ENCODE measurements around the gene UBE2D1.
A peak's percentile ranks its signal among the peaks of the same experiment; 100 is the strongest.

UBE2D1 gene

DNA sequence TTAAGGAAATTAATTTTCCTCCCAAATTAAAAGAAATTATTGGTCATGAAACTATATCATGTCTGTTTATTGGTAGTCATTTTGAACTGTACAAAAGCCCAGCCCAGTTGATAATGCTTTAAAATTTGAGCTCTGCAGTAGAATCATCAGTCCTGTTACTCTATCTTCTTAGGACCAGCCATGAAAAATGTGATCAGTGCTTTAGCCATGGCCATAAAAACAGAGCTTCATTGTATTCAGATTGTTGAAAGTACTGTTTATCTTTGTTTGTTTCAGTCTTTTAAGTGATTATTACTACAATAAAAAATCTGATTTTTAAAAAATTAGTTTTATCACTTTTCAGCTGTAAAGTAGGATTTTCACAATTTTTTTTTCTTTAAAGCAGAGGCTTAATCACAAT, 36.7 kb downstream of the UBE2D1 start:
- DNase-seq (ENCODE audit: low read depth, low spot score) = no peak
- no peak overlapping the region for H3K4me3 ChIP-seq (ENCODE audit: low read length)

DNA sequence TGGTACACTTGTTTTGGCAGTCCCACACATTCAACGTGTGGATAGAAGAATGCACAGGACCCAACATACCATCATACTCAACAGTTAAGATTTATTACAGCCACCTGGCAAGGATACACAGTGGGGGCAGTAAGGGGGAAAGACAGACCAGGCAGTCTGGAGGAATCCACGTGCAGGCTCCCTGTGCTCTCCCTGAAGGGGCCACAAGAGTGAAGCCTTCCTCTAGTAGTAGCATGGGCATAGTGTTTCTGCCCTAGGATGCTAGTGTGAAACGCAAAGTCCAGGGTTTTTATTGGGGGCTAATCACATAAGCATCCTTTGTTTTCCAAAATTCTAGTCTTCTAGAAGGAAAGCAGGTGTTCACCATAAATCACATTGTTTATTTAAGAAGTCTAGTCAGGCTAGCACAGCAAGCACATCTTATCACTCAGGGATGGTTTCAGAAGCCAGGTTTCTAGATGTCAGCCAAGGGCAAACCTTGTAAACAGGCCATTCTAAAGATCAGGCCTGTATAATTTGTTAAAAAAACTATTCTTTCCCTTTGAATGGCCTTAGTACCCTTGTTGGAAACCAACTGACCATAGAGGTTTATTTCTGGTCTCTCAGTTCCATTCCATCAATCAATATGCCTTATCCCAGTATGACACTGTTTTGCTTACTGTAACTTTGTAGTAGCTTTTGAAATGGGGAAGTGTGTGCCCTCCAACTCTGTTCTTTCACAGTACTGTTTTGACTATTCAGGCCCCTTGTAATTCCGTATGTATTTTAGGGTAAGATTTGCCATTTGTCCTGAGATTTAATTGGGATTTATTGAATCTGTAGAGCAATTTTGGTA, 38.0 kb downstream of the UBE2D1 start:
- H3K4me3 ChIP-seq (ENCODE audit: low read length) = no peak overlapping the region
- DNase-seq (ENCODE audit: low read depth, low spot score) = no peak

DNA sequence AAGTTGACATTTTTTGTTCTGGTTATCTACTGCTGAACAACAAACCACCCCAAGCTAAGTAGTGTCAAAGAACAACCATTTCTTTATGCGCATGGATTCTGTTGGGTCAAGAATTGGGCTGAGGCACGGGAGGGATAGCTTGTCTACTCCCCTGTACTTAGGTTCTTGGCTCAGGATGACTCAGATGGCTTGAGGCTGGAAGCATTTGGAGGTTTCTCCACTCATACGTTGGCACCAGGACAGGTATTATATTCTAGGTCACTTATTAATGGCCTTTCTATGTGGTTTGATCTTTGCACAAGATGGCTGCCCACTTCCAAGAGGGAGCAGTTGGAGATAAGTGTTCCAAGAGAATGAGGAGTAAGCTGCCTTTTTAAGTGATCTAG, 38.6 kb downstream of the UBE2D1 start:
- H3K4me3 ChIP-seq (ENCODE audit: low read length) = no peak overlapping the region
- DNase-seq (ENCODE audit: low read depth, low spot score) = no peak

DNA sequence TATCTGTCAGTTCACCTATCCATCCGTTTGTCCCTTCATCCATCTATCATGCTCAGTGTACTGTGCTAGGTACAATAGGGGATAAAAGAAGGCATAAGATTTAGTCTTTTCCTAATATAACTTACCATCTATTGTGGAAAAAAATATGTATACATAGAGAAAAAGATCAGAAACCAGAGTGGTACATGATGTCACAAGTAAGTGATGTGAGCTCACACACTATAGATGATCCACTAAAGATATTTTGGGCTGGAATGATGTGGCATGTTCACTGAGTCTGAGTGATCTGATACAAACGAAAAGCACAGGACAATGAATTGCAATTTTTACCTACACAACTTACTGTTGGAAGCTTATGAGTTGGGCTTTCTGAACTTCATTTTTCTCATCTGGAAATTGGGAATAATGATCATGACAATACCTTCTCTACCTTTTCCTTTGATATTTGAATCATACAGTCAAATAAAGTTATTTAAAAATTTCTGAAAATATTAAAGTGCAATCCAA, 47.7 kb downstream of the UBE2D1 start:
- DNase-seq (ENCODE audit: low read depth, low spot score) = no peak
- no peak overlapping the region for H3K4me3 ChIP-seq (ENCODE audit: low read length)

DNA sequence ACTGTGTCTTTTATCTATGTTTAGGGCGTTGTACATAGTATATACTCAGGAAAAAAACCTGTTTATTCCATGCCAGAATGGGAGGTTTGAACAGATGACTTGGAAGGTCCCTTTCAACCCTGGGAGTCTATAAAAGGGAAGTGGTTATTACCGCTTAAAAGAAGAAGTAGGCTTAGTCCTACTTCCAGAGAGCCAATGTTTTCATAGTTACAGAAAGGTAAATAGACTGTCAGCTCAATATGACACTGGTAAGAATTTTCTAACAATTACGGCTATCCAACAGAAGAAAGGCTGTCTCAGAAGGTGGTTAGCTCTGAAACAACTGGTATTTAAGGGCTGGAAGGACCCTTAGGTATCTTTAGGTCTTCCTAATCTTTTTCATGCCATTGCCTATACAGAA, 49.3 kb downstream of the UBE2D1 start:
- peak overlapping the region; percentile 77 for H3K4me3 ChIP-seq (ENCODE audit: low read length)
- DNase-seq (ENCODE audit: low read depth, low spot score) = peak; percentile 66

DNA sequence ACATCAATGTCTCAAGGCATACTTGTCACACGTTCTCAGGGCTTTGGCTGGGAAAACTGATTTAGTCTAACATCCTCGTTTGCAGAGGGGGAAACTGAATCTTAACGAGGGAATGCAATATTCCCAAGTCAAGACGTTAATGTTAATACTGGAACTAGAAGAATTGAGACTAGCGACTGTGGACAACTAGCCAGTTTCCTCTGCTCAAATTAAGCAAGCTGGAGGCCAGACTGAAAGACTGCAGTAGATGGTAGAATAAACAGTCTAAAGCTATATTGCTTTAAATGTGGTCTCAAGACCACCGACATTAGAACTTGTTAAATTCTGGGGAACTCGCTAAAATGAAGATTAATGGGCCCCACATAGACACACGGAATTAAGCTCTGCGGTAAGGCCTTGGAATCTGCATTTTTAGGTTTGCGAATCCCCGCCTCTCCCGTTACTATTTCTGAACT, 49.8 kb downstream of the UBE2D1 start:
- peak; percentile 39 for DNase-seq (ENCODE audit: low read depth, low spot score)
- H3K4me3 ChIP-seq (ENCODE audit: low read length) = peak overlapping the region; percentile 77

DNA sequence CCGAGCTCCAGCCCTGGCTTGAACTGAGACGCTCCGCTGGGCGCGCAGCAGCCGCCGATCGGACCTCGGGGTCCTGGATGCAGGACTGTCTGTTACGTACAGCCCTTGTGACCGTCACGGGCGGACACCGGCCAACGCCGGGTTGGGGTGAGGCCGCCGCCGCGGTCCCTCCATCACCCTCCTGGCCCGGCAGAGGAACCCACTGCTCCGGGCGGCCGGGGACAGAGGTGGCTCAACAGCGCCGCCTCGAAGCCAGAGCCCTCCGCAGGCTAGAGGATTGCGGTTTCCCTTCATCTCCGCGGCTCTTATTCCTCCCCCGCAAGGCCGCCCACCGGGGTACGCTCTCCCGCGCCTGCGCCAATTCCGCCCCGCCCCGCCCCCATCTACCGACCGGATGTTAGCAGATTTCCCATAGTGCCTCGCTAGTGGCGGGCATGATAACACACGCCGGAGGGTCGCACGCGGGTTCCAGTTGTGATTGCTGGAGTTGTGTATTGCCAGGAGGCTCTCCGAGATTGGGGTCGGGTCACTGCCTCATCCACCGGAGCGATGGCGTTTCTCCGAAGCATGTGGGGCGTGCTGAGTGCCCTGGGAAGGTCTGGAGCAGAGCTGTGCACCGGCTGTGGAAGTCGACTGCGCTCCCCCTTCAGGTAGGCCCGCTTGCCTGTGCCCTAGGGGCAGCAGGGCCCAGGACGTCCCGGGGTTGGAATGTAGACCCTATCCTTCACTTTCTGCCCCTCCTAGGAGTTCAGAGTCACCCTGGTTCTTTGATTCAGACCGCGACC, 50.4 kb downstream of the UBE2D1 start, which contains the start of gene TFAM:
Gene TFAM (plus strand): TSS at position 412 of the 785 bp plus-strand sequence. CDS start 138 bp downstream, at position 550.
- H3K4me3 ChIP-seq (ENCODE audit: low read length) = peak within 1 kb of the TSS; percentile 77
- peak; percentile 85 for DNase-seq (ENCODE audit: low read depth, low spot score)

DNA sequence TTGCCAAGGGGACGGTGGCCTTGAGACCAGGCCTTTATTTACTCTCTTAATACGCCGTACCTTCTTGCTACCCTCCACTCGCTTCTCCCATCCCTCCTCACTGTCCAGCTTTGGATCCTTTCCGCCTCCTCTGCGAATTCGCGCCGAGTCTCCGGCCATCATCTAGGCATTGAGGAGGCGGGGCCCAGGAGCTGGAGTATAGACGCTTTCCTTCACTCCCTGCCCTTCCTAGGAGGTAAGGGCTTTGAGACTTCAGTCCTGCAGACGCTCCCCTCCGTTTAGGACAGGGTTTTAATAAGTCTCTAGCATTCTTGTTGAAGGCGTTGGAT, 50.9 kb downstream of the UBE2D1 start:
- no peak for DNase-seq (ENCODE audit: low read depth, low spot score)
- peak overlapping the region; percentile 77 for H3K4me3 ChIP-seq (ENCODE audit: low read length)

DNA sequence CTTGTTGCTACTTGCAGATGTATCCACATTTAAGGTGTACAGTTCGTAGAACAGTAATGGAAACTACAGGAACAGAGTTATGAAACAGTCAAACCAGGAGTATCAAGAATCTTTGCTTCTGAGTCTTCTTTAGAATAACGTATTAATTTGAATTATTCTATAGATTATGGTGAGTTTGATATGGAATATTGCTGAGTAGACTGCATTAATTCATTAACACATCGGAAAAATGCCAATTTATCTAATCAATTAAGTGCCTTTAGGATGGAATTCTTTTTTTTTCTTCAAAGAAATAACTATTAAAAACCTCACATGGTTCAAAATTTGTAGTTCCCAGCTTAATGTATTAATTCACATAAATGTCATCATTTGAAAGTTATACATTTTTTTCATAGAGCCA, 54.2 kb downstream of the UBE2D1 start:
- no peak for DNase-seq (ENCODE audit: low read depth, low spot score)
- H3K4me3 ChIP-seq (ENCODE audit: low read length) = no peak overlapping the region

DNA sequence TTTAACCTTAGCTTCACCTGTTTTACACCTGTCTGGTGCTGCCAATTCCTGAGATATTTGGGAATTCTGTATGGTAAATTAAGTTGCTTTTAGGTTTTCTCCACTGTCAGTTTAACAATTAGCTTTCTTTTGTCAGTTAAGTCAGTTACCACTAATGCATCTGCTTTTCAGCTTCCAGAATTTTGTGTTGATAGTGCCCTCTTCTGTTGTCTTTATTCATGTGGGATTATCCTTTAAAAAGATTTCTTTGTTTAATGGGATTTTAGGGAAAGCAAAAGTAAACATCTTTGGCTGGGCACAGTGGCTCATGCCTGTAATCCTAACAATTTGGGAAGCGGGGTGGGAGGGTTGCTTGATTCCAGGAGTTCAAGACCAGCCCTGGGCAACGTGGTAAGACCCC, 58.5 kb downstream of the UBE2D1 start:
- DNase-seq (ENCODE audit: low read depth, low spot score) = no peak
- H3K4me3 ChIP-seq (ENCODE audit: low read length) = no peak overlapping the region

DNA sequence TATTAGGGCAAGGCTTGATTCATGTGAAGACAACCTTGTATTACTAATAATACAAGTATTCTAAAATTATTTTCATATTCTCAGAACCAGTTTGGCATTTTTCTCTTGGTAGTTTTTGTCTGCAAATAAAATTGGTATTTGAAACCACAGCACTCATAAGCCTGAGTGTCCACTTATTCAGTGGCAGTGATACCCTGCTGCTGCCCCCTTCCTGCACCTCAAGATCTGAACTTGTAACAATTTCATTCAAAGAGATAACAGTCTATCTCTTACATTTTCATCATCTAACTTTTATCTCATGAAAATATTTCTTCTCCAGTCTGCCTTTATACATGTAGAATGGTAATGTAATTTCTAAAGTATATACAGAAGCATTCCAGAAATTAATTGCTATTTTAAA, 59.7 kb downstream of the UBE2D1 start:
- no peak for DNase-seq (ENCODE audit: low read depth, low spot score)
- H3K4me3 ChIP-seq (ENCODE audit: low read length) = no peak overlapping the region

DNA sequence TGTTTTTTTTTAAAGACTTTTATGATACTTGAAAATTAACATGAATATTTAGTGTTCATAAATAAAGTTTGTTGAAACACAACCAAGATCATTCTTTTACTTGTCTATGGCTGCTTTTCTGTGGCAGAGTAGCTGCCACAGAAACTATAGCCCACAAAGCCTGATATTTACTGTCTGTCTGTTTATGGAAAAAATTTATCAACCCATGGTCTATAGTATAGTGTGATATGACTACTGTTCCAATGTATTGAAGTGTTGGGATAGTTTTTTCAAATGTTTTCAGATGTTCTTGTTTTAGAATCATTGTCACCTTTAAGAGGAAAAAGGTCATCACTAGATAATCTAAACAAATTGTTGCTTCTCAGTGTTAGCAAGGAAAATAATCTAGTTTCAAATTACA, 61.3 kb downstream of the UBE2D1 start:
- no peak overlapping the region for H3K4me3 ChIP-seq (ENCODE audit: low read length)

DNA sequence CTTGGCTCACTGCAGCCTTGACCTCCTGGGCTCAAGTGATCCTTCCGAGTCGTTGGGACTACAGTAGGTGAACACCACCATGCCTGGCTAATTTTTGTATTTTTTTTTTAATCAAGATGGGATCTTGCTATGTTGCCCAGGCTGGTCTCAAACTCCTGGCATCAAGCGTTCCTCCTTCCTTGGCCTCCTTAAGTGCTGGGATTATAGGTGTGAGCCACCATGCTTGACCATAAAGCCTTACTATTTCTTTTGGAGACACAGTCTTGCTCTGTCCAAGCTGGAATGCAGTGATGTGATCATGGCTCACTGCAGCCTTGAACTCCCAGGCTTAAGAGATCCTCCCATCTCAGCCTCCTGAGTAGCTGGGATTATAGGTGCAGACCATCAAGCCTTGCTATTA, 63.0 kb downstream of the UBE2D1 start:
- H3K4me3 ChIP-seq (ENCODE audit: low read length) = no peak overlapping the region
- no peak for DNase-seq (ENCODE audit: low read depth, low spot score)

More for the DNA sequence above, 61.3 kb downstream of the UBE2D1 start:
- DNase-seq (ENCODE audit: low read depth, low spot score) = no peak

DNA sequence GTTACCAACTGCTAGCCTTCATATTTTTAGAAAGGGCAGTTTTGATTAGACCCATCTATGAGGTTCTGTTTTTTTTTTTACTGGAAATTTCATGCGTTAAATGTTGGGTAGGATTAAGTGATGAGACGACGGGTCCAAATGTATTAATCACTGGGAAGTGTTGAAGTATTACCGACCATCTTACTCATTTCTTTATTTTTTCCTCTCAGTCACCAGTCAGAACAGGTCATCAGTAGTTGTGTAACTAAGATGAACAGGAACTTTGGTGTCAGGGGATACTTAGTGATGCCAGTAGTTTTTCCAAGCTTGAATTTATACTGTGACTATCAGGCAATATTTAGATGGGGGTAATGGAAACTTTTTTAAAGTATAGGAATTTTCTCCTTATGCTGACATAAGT, 64.6 kb downstream of the UBE2D1 start:
- no peak for DNase-seq (ENCODE audit: low read depth, low spot score)
- H3K4me3 ChIP-seq (ENCODE audit: low read length) = no peak overlapping the region

DNA sequence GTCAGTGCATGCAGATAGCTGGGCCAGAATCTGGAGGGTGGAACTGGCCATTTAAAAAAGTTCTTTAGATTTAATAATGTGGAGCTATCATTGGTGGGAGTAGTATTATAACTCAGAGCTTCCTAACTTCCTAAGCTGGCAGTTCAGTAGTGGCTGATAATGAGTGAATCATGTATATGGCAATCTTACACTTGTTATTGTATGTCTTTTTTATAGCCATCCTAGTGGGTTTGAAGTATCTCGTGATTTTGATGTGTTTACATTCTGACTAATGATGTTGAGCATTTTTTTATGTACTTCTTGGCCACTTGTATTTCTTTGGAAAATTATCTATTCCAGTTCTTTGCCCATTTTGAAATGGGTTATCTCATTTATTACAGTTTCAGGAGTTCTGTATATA, 65.8 kb downstream of the UBE2D1 start:
- no peak for DNase-seq (ENCODE audit: low read depth, low spot score)
- no peak overlapping the region for H3K4me3 ChIP-seq (ENCODE audit: low read length)

DNA sequence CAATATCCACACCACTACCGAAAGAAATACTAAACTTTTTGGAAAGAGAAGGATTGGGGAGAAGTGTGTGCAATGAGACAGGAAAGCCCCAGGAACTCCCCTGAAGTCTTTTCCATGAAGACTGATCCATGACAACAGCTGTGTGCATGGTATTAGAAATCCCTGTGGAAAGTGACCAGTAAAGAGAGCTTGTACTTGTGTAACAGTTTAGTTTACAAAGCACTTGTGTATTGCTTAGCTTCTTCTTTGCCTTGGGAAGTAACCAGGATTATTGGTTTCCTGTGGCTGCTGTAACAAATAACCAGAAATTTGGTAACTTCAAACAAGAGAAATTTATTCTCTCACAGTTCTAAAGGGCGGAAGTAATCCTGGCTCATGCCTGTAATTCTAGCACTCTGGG, 69.2 kb downstream of the UBE2D1 start:
- no peak overlapping the region for H3K4me3 ChIP-seq (ENCODE audit: low read length)
- no peak for DNase-seq (ENCODE audit: low read depth, low spot score)

DNA sequence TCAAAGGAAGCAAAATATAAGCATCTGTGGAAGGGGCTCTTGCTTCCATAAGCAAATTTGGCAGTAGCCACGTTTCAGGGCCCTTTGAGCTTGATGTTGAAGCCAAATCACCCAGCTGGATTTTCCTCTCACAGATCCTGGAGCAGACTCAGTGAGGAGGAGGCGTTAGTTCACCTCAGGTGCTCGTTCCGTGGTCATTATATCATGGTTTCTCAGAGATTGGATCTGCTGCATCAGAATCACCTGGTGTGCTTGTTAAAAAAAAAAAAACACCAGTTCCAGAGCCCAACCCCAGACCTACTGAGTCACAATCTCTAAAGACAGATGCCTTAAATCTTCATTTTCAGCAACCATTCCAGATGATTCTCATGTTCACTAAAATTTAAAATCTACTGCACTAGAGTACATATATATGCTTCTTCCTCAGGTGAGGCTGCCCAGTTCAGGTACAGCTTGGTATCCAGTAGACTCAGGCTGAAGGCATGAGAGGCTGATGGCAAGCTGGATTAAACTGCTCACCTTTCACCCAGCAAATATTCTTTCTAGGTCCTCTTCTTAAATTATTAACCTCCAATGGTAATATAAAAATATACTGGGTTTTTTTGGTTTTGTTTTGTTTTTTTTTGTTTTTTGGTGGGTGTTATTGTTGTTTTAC, 75.3 kb downstream of the UBE2D1 start:
- no peak overlapping the region for H3K4me3 ChIP-seq (ENCODE audit: low read length)
- no peak for DNase-seq (ENCODE audit: low read depth, low spot score)

DNA sequence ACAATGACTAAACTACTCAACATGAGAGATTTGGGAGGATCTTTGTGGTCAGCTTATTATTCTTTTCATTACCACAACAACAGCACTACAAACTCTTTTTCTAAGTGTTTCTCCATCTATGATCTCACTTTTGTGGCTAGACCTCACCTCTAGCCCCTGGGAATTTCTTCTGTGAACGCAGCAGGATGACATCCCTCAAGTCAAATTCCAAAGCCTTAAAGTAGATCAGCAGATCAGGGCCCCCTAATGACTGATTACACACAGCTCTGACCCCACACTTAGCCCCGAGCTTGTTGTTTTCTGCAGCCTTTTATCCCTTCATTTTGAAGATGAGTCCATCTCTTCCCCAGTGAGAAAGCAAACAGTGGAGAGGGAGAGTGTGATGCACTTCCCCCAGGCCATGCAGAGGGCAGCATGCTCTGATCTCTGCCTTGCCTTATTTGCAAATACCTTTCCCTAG, 77.7 kb downstream of the UBE2D1 start:
- DNase-seq (ENCODE audit: low read depth, low spot score) = no peak

DNA sequence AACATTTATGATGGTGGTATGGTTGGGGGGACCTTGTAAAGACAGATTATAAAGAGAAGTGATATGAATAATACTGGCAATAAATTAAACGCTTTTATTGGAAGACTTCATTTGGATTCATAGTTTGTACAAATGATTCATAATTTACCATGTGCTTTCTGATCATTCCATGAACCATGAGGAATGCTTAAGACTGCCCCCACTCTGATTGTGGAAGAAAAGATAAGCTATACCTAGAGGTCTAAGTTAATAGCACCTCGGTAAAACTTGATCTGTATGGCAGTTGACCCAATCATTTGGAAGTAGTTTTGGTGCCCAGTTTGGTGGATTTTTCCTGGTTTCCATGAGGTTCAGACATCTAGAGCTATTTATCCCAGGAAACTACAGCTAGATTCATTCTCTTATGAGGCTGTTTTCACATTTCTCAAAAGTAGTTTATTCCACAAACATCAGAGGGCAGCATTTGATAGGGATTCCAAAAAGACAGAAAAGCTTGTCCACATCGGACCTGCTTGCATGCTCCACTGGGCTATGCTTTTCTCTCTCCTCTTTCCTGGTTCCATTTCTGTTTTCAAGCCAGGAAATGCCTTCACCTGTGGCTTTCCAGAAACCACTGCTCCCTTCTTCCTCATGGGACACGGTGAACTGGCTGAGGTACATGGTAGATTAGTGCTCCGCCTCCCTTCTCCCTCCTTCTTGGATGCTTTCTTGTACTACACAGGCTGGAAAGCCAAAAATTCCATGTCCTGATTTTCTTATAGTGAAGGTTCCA, 79.7 kb downstream of the UBE2D1 start:
- DNase-seq (ENCODE audit: low read depth, low spot score) = no peak
- H3K4me3 ChIP-seq (ENCODE audit: low read length) = no peak overlapping the region

More for the DNA sequence above, 77.7 kb downstream of the UBE2D1 start:
- no peak overlapping the region for H3K4me3 ChIP-seq (ENCODE audit: low read length)

All from Jurkat, Clone E6-1 (cell line).